Astrocyte (in vitro differentiated cells and primary cell): ENCODE data around the gene DNAJC27.

Source experiments
- EZH2 ChIP-seq: IDR thresholded peaks from 2 replicates; pipeline ENCODE4 v1.6.1; 2012; ENCODE audit warnings: mild to moderate bottlenecking, low read length, inconsistent platforms; ENCODE audit not compliant: insufficient read depth
- TF ChIP-seq, protein P1 (sequence below): IDR thresholded peaks from 2 replicates; pipeline ENCODE4 v1.5.1; 2011; ENCODE audit warnings: low read depth, mild to moderate bottlenecking, inconsistent platforms, low read length, moderate library complexity; ENCODE audit not compliant: insufficient read depth

DNA sequence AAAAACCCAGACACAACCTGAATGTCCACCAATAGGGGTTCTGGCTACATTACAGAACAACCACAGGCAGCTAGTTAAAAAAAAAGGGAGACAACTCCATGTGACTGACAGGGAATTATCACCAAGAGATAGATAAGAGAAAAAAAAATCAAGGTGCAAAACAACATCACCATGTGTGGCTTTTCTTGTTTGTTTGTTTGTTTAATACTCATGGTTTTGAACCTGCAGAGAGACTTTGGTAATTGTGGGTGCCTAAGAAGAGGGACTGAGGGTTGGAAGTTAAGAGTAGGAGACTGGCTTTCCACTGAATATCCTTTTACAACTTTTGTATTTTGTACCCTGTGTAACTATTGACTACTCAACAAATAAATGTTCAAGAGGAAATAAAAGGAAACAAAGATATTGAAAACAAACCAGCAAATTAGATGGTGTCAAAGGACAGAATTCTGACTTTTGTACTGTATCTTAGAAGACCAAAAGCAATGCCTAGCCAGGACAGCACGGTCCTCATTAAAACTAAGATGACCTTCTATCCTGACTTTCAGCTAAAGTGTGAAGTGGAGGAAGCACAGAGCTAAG is 22.5 kb upstream of the DNAJC27 start:
- TF ChIP-seq, protein P1, sequence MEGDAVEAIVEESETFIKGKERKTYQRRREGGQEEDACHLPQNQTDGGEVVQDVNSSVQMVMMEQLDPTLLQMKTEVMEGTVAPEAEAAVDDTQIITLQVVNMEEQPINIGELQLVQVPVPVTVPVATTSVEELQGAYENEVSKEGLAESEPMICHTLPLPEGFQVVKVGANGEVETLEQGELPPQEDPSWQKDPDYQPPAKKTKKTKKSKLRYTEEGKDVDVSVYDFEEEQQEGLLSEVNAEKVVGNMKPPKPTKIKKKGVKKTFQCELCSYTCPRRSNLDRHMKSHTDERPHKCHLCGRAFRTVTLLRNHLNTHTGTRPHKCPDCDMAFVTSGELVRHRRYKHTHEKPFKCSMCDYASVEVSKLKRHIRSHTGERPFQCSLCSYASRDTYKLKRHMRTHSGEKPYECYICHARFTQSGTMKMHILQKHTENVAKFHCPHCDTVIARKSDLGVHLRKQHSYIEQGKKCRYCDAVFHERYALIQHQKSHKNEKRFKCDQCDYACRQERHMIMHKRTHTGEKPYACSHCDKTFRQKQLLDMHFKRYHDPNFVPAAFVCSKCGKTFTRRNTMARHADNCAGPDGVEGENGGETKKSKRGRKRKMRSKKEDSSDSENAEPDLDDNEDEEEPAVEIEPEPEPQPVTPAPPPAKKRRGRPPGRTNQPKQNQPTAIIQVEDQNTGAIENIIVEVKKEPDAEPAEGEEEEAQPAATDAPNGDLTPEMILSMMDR: no peak
- no peak for TF ChIP-seq EZH2
